ENCODE results near the gene SND1.

DNA sequence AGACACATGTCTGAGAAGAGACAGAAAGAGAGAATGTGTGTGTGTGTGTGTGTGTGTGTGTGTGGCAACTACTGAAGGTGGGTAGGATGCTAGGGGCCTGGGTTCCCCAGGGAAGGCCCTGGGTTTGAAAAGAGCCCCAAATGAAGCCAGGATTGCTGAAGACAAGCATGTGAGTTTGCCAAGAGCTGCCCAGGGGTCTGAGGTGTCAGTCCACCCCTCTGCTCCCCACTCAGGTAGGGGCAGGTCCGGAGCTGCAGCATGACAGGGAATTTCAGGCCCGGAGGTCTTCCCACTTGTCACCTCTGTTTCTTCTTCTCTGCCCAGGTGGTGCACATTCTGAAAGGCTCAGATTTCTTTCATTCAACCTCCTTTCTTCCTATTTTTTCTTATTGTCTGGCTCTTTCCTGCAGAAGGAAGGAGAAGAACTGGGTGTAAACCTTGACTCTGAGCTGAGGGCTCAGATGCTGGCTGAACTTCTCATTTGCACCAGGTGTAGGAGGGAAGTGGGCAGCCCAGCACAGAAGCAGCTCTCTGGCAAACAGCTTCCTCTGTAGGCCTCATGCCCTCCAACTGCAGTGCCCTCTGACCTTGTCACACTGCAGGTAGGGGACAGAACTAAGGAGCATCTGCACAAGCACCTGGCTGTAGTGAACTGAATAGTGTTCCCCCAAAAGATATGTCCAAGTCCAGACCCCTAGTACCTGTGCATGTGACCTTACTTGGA is 458.8 kb downstream of the SND1 start:
- no peak for TF ChIP-seq POLR2A (IDR thresholded peaks at IDR 0.05)
- TF ChIP-seq, protein P1, sequence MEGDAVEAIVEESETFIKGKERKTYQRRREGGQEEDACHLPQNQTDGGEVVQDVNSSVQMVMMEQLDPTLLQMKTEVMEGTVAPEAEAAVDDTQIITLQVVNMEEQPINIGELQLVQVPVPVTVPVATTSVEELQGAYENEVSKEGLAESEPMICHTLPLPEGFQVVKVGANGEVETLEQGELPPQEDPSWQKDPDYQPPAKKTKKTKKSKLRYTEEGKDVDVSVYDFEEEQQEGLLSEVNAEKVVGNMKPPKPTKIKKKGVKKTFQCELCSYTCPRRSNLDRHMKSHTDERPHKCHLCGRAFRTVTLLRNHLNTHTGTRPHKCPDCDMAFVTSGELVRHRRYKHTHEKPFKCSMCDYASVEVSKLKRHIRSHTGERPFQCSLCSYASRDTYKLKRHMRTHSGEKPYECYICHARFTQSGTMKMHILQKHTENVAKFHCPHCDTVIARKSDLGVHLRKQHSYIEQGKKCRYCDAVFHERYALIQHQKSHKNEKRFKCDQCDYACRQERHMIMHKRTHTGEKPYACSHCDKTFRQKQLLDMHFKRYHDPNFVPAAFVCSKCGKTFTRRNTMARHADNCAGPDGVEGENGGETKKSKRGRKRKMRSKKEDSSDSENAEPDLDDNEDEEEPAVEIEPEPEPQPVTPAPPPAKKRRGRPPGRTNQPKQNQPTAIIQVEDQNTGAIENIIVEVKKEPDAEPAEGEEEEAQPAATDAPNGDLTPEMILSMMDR (IDR thresholded peaks at IDR 0.05), result no peak
